ENCODE data around the gene LITAF.

Gene LITAF

DNA sequence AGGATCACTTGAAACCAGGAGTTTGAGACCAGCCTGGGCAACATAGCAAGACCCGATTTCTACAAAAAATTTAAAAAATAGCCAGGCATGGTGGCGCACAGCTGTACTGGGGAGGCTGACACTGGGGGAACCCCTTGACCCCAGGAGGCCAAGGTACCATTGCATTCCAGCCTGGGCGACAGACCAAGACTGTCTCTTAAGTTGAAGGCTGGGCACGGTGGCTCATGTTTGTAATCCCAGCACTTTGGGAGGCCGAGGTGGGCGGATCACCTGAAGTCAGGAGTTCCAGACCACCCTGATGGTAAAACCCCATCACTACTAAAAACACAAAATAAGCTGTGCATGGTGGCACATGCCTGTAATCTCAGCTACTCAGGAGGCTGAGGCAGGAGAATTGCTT, 74.9 kb downstream of the LITAF start:
- H3K4me2 ChIP-seq (ENCODE audit: low read depth, low read length, poor library complexity, severe bottlenecking) = no peak overlapping the region
- H3K4me3 ChIP-seq (ENCODE audit: insufficient read depth, low read length, poor library complexity, severe bottlenecking) = no peak overlapping the region
- H3K27me3 ChIP-seq (ENCODE audit: low read length) = no peaks in the 10 kb centered on the region
- no peak overlapping the region for H3K27ac ChIP-seq (ENCODE audit: low read depth, low read length)
- no peak overlapping the region for H2AFZ ChIP-seq (ENCODE audit: low read depth, low read length, severe bottlenecking)
- no peaks in the 10 kb centered on the region for H3F3A ChIP-seq (ENCODE audit: insufficient read depth)
- no peak for TF ChIP-seq CTCF (IDR thresholded peaks at IDR 0.05; ENCODE audit: insufficient read depth, low read length, poor library complexity, severe bottlenecking)
- no peak for TF ChIP-seq EZH2phosphoT487 (conservative IDR thresholded peaks at IDR 0.05; ENCODE audit: low read length)
- no peaks in the 10 kb centered on the region for H3K9me3 ChIP-seq (ENCODE audit: insufficient read depth, low read length)
- H3K9me2 ChIP-seq (replicated peaks; ENCODE audit: insufficient read depth, low read length) = no peaks in the 10 kb centered on the region
- no peaks in the 10 kb centered on the region for H3K79me2 ChIP-seq (ENCODE audit: insufficient read depth, low read length)
- no peak overlapping the region for H3K9ac ChIP-seq (ENCODE audit: low read length)
- H4K20me1 ChIP-seq (ENCODE audit: low read depth, low read length) = no peaks in the 10 kb centered on the region
- H3K36me3 ChIP-seq (ENCODE audit: low read length) = no peaks in the 10 kb centered on the region

- Histone ChIP-seq H3K9ac (ENCODE audit: low read length) (no peak overlapping the region), H3K4me3 (ENCODE audit: insufficient read depth, low read length, poor library complexity, severe bottlenecking) (no peak overlapping the region), H3K9me2 (replicated peaks; ENCODE audit: insufficient read depth, low read length) (no peaks in the 10 kb centered on the region), H3K79me2 (ENCODE audit: insufficient read depth, low read length) (no peaks in the 10 kb centered on the region), H3K27ac (ENCODE audit: low read depth, low read length) (no peak overlapping the region), H3F3A (ENCODE audit: insufficient read depth) (no peaks in the 10 kb centered on the region), H3K9me3 (ENCODE audit: insufficient read depth, low read length) (no peaks in the 10 kb centered on the region), H3K4me2 (ENCODE audit: low read depth, low read length, poor library complexity, severe bottlenecking) (no peak overlapping the region), H3K36me3 (ENCODE audit: low read length) (no peaks in the 10 kb centered on the region), H2AFZ (ENCODE audit: low read depth, low read length, severe bottlenecking) (no peak overlapping the region), H4K20me1 (ENCODE audit: low read depth, low read length) (no peaks in the 10 kb centered on the region), H3K27me3 (ENCODE audit: low read length) (no peaks in the 10 kb centered on the region)
- no peak for TF ChIP-seq EZH2phosphoT487 (conservative IDR thresholded peaks at IDR 0.05; ENCODE audit: low read length)
- TF ChIP-seq CTCF (IDR thresholded peaks at IDR 0.05; ENCODE audit: insufficient read depth, low read length, poor library complexity, severe bottlenecking) = no peak
These were observed 75.4 kb downstream of the LITAF start for GRCh38 chr16:11511328-11511727.

- no peak for TF ChIP-seq CTCF (IDR thresholded peaks at IDR 0.05; ENCODE audit: insufficient read depth, low read length, poor library complexity, severe bottlenecking)
- TF ChIP-seq EZH2phosphoT487 (conservative IDR thresholded peaks at IDR 0.05; ENCODE audit: low read length) = no peak
- Histone ChIP-seq H3F3A (ENCODE audit: insufficient read depth) (no peaks in the 10 kb centered on the region), H3K9ac (ENCODE audit: low read length) (no peak overlapping the region)
These were observed 76.3 kb downstream of the LITAF start for GRCh38 chr16:11510178-11510973.

More at GRCh38 chr16:11510178-11510973, 76.3 kb downstream of the LITAF start:
- no peaks in the 10 kb centered on the region for H3K9me3 ChIP-seq (ENCODE audit: insufficient read depth, low read length)
- H3K36me3 ChIP-seq (ENCODE audit: low read length) = no peaks in the 10 kb centered on the region
- no peak overlapping the region for H3K27ac ChIP-seq (ENCODE audit: low read depth, low read length)
- no peaks in the 10 kb centered on the region for H3K79me2 ChIP-seq (ENCODE audit: insufficient read depth, low read length)
- no peak overlapping the region for H3K4me3 ChIP-seq (ENCODE audit: insufficient read depth, low read length, poor library complexity, severe bottlenecking)
- no peak overlapping the region for H2AFZ ChIP-seq (ENCODE audit: low read depth, low read length, severe bottlenecking)
- no peaks in the 10 kb centered on the region for H4K20me1 ChIP-seq (ENCODE audit: low read depth, low read length)
- no peaks in the 10 kb centered on the region for H3K27me3 ChIP-seq (ENCODE audit: low read length)
- H3K4me2 ChIP-seq (ENCODE audit: low read depth, low read length, poor library complexity, severe bottlenecking) = no peak overlapping the region
- no peaks in the 10 kb centered on the region for H3K9me2 ChIP-seq (replicated peaks; ENCODE audit: insufficient read depth, low read length)

All from SU-DHL-6 (cell line).